WI38 (cell line): ENCODE data around the gene CKM.

Experiments used
- H3K4me3 ChIP-seq: 2 replicates; pipeline ENCODE4 v1.5.1; 2011; ENCODE audit warnings: low read depth, mild to moderate bottlenecking, control low read depth, low read length
- CTCF ChIP-seq: IDR thresholded peaks from 2 replicates; pipeline ENCODE4 v1.5.1; 2012; ENCODE audit warnings: low read depth, mild to moderate bottlenecking, control low read depth, low read length

CKM gene

GRCh38 chr19:45256836-45257235 is 65.8 kb downstream of the CKM start:
- H3K4me3 ChIP-seq = no peak overlapping the region
- TF ChIP-seq CTCF = no peak
